Neural progenitor cell (in vitro differentiated cells): Measurements from ENCODE around the gene SYNGR3.

Experiments
- EZH2 ChIP-seq: fragments of 200-600 bp; sonication (generic); IDR thresholded peaks from 2 replicates; pipeline ENCODE4 v1.6.1; 2017; ENCODE audit warnings: antibody characterized with exemption, mild to moderate bottlenecking, moderate library complexity
- TF ChIP-seq, protein P1 (sequence below): fragments of 200-600 bp; sonication (generic); IDR thresholded peaks from 2 replicates; pipeline ENCODE4 v1.5.1; 2017; ENCODE audit warnings: antibody characterized with exemption, mild to moderate bottlenecking

GRCh38 chr16:1974157-1975070 is 15.4 kb upstream of the SYNGR3 start:
- TF ChIP-seq, protein P1, sequence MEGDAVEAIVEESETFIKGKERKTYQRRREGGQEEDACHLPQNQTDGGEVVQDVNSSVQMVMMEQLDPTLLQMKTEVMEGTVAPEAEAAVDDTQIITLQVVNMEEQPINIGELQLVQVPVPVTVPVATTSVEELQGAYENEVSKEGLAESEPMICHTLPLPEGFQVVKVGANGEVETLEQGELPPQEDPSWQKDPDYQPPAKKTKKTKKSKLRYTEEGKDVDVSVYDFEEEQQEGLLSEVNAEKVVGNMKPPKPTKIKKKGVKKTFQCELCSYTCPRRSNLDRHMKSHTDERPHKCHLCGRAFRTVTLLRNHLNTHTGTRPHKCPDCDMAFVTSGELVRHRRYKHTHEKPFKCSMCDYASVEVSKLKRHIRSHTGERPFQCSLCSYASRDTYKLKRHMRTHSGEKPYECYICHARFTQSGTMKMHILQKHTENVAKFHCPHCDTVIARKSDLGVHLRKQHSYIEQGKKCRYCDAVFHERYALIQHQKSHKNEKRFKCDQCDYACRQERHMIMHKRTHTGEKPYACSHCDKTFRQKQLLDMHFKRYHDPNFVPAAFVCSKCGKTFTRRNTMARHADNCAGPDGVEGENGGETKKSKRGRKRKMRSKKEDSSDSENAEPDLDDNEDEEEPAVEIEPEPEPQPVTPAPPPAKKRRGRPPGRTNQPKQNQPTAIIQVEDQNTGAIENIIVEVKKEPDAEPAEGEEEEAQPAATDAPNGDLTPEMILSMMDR, result no peak
- no peak for TF ChIP-seq EZH2
